ENCODE results near the gene IQSEC3. TPM values are rescaled to one million over a fixed set of nuclear protein-coding genes. Genes with fewer than 3 reads are reported as not detected.

The IQSEC3 gene
- total RNA-seq, 1 experiment from 2014 or later, result 1.7 TPM

- no peak for TF ChIP-seq E2F1 (CRISPR knock-in tag; IDR thresholded peaks at IDR 0.05)
- TF ChIP-seq GRHL2 (CRISPR knock-in tag; IDR thresholded peaks at IDR 0.05; ENCODE audit: insufficient replicate concordance, severe bottlenecking), result no peak
- TF ChIP-seq, protein P1, sequence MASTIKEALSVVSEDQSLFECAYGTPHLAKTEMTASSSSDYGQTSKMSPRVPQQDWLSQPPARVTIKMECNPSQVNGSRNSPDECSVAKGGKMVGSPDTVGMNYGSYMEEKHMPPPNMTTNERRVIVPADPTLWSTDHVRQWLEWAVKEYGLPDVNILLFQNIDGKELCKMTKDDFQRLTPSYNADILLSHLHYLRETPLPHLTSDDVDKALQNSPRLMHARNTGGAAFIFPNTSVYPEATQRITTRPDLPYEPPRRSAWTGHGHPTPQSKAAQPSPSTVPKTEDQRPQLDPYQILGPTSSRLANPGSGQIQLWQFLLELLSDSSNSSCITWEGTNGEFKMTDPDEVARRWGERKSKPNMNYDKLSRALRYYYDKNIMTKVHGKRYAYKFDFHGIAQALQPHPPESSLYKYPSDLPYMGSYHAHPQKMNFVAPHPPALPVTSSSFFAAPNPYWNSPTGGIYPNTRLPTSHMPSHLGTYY (CRISPR knock-in tag; IDR thresholded peaks at IDR 0.05), result no peak
- TF ChIP-seq ZNF416 (CRISPR knock-in tag; IDR thresholded peaks at IDR 0.05), result no peak
- TF ChIP-seq FOXP4 (CRISPR knock-in tag; IDR thresholded peaks at IDR 0.05), result no peak
- TF ChIP-seq JAZF1 (CRISPR knock-in tag; IDR thresholded peaks at IDR 0.05), result no peak
- no peak for TF ChIP-seq ZNF138 (CRISPR knock-in tag; conservative IDR thresholded peaks at IDR 0.05)
Measured at GRCh38 chr12:115518-115917, 49.0 kb downstream of the IQSEC3 start (continued).

DNA sequence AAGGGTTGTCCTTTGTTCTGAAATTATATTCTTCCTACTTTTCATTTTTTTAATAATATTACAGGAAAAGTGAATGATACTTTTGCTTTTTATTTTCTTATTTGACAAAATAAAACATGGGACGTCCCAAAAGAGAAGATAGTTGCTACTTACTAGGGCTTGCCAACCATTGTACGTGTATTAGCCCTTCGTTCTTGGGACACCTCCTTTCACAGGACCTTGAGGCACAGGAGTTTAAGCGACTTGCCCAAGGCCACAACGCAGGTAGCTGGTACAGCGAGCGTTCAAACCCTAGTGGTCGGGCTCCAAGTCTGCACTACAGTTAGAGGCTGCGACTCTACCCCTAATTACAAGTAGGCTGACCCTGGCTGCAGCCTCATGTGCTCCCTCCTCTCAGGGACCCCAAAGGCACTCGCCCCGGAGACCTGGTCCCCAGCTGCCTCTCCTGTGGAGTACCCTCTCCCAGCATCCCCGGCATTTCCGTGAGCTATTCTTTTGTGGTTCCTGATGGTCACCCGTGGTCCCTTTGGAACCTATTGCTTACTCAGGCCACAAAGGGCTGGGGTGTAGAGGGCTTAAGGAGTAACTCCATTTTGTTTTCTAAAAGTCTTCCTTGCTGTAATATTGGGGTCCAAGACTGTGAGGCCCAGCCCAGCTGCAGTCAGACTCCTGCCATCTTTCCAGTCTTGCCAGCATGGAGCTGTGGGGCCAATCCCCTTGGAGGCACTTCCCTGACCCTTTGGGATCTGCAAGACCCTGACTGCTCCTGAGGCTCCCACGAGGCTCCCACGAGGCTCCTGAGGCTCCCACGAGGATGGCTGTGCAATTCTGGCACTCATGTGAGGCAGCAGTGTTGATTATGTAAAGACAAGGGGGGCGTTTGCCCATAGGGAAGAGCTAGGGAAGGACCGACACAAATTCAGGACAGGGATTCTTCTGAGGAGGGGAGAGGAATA is 49.7 kb downstream of the IQSEC3 start:
- H3K4me1 Mint-ChIP-seq, result peaks cover 22% of the 10 kb centered on the region
- no peaks in the 10 kb centered on the region for H3K27me3 Mint-ChIP-seq (ENCODE audit: low read depth)
- ChIA-PET CTCF (interaction anchor here (0.6 to 1.7 kb wide), 6 partner anchors 10 to 104 kb away, joined by 3 to 7 read pairs (median 3); no protein-coding TSS in a partner anchor), POLR2A (interaction anchor here (0.5 kb wide), 1 partner anchor 15 kb away, joined by 3 read pairs; no protein-coding TSS in a partner anchor)
- DNase-seq (ENCODE audit: low spot score) (no peak), ATAC-seq (peak; percentile 66)
- H3K4me3 Mint-ChIP-seq, result no peak overlapping the region
- H3K36me3 Mint-ChIP-seq, result no peaks in the 10 kb centered on the region
- no peak overlapping the region for H3K27ac Mint-ChIP-seq
- no peaks in the 10 kb centered on the region for H3K9me3 Mint-ChIP-seq
- TF ChIP-seq, protein P2, sequence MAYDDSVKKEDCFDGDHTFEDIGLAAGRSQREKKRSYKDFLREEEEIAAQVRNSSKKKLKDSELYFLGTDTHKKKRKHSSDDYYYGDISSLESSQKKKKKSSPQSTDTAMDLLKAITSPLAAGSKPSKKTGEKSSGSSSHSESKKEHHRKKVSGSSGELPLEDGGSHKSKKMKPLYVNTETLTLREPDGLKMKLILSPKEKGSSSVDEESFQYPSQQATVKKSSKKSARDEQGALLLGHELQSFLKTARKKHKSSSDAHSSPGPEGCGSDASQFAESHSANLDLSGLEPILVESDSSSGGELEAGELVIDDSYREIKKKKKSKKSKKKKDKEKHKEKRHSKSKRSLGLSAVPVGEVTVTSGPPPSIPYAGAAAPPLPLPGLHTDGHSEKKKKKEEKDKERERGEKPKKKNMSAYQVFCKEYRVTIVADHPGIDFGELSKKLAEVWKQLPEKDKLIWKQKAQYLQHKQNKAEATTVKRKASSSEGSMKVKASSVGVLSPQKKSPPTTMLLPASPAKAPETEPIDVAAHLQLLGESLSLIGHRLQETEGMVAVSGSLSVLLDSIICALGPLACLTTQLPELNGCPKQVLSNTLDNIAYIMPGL (CRISPR knock-in tag; IDR thresholded peaks at IDR 0.05), result no peak
- TF ChIP-seq ZNF396 (CRISPR knock-in tag; IDR thresholded peaks at IDR 0.05; ENCODE audit: borderline replicate concordance), result no peak
- no peak for TF ChIP-seq PRRX2 (CRISPR knock-in tag; IDR thresholded peaks at IDR 0.05)
- TF ChIP-seq GABPB1 (CRISPR knock-in tag; IDR thresholded peaks at IDR 0.05), result no peak
- no peak for TF ChIP-seq IRF2 (CRISPR knock-in tag; IDR thresholded peaks at IDR 0.05; ENCODE audit: borderline replicate concordance, low read depth)
- no peak for TF ChIP-seq HMGA2 (CRISPR knock-in tag; IDR thresholded peaks at IDR 0.05)
- TF ChIP-seq ZNF219 (CRISPR knock-in tag; IDR thresholded peaks at IDR 0.05; ENCODE audit: borderline replicate concordance), result no peak
- TF ChIP-seq SMAD3 (CRISPR knock-in tag; IDR thresholded peaks at IDR 0.05; ENCODE audit: borderline replicate concordance), result no peak
- TF ChIP-seq KAT7 (CRISPR knock-in tag; IDR thresholded peaks at IDR 0.05; ENCODE audit: borderline replicate concordance), result no peak
- TF ChIP-seq MAX (CRISPR knock-in tag; IDR thresholded peaks at IDR 0.05), result no peak
- TF ChIP-seq ZNF121 (CRISPR knock-in tag; IDR thresholded peaks at IDR 0.05), result no peak
- no peak for TF ChIP-seq ATF2 (CRISPR knock-in tag; IDR thresholded peaks at IDR 0.05; ENCODE audit: borderline replicate concordance, low read depth)
- TF ChIP-seq ZNF138 (CRISPR knock-in tag; conservative IDR thresholded peaks at IDR 0.05), result no peak
- TF ChIP-seq E2F4 (CRISPR knock-in tag; IDR thresholded peaks at IDR 0.05; ENCODE audit: borderline replicate concordance, low read depth), result no peak
- no peak for TF ChIP-seq CTCF (IDR thresholded peaks at IDR 0.05)
- no peak for TF ChIP-seq ATF1 (CRISPR knock-in tag; IDR thresholded peaks at IDR 0.05)
- no peak for TF ChIP-seq EMX1 (CRISPR knock-in tag; IDR thresholded peaks at IDR 0.05)
